Panc1 (cell line): Measurements from ENCODE around the gene ITGA4. TPM values are rescaled to one million over a fixed set of nuclear protein-coding genes. Genes with fewer than 3 reads are reported as not detected.

ENCODE experiments used
- ATAC-seq: fragments of 200-7000 bp; cut with Tn5 transposase; 2 replicates; pipeline ENCODE4 v1.9.1; 2020; ENCODE audit warnings: mild to moderate bottlenecking, moderate library complexity
- BruUV-seq: library from RNA; stranded (reverse); fragments of 400-500 nt; replicated peaks from 2 replicates; lab custom pipeline; 2021; lab: Mats Ljungman, UMichigan
- CTCF ChIA-PET: fragments of 300-600 bp; sonication (Branson Sonifier 250); formaldehyde crosslinking; loops from one replicate; lab custom pipeline; 2022; ENCODE audit warnings: antibody characterized with exemption; lab: Charles Lee
- POLR2A ChIA-PET: fragments of 300-600 bp; sonication (Branson Sonifier 250); formaldehyde crosslinking; loops from one replicate; lab custom pipeline; 2022; ENCODE audit warnings: antibody characterized with exemption; lab: Charles Lee
- DNase-seq: peaks from one replicate; pipeline ENCODE4 v3.0.0-alpha.2; 2010; ENCODE audit warnings: low read depth, low spot score
- H3K27ac ChIP-seq: 2 replicates; pipeline ENCODE4 v1.5.1; 2011; ENCODE audit warnings: mild to moderate bottlenecking, low read length, inconsistent platforms
- H3K27me3 ChIP-seq: fragments of 200-500 bp; sonication (Bioruptor generic); 2 replicates; pipeline ENCODE4 v1.6.0; 2014; ENCODE audit warnings: low read length, inconsistent platforms; ENCODE audit not compliant: control insufficient read depth, insufficient read depth
- H3K36me3 ChIP-seq: fragments of 200-500 bp; sonication (Bioruptor generic); 2 replicates; pipeline ENCODE4 v1.5.1; 2014; ENCODE audit warnings: inconsistent platforms, mild to moderate bottlenecking, low read length, moderate library complexity; ENCODE audit not compliant: control insufficient read depth, insufficient read depth
- H3K4me1 ChIP-seq: 2 replicates; pipeline ENCODE4 v1.5.1; 2011; ENCODE audit warnings: inconsistent platforms, mild to moderate bottlenecking, low read length, moderate library complexity; ENCODE audit not compliant: control insufficient read depth, insufficient read depth
- H3K4me3 ChIP-seq, 2 experiments: 2 replicates each; pipeline ENCODE4 v1.5.1; 2011 to 2012; ENCODE audit warnings: low read depth in 2 of 2, low read length in 2 of 2, mild to moderate bottlenecking in 2 of 2, inconsistent platforms in 1 of 2, moderate library complexity in 1 of 2
- H3K9me3 ChIP-seq: fragments of 200-500 bp; sonication (Bioruptor generic); 2 replicates; pipeline ENCODE4 v1.5.1; 2014; ENCODE audit warnings: low read depth, mild to moderate bottlenecking, inconsistent platforms, low read length, moderate library complexity; ENCODE audit not compliant: control insufficient read depth, insufficient read depth
- CTCF ChIP-seq: fragments of 450-650 bp; IDR thresholded peaks from 2 replicates; pipeline ENCODE4 v1.5.1; 2017; ENCODE audit warnings: mild to moderate bottlenecking
- POLR2AphosphoS5 ChIP-seq: IDR thresholded peaks from 2 replicates; pipeline ENCODE4 v1.6.1; 2012; ENCODE audit warnings: mild to moderate bottlenecking, low read depth, low read length, moderate library complexity
- REST ChIP-seq, 2 experiments: IDR thresholded peaks; 2 replicates each; pipeline ENCODE4 v1.6.1; 2011 to 2012; ENCODE audit warnings: low read depth in 2 of 2, control low read depth in 1 of 2, low read length in 1 of 2, mild to moderate bottlenecking in 1 of 2, moderate library complexity in 1 of 2; ENCODE audit not compliant: insufficient read depth in 1 of 2
- SIN3A ChIP-seq: IDR thresholded peaks from 2 replicates; pipeline ENCODE4 v1.6.1; 2012; ENCODE audit warnings: low read depth, mild to moderate bottlenecking, low read length, moderate library complexity, borderline replicate concordance; ENCODE audit not compliant: insufficient read depth
- TCF7L2 ChIP-seq: IDR thresholded peaks from 2 replicates; pipeline ENCODE4 v1.6.1; 2011; ENCODE audit warnings: mild to moderate bottlenecking, low read depth, low read length, inconsistent platforms
- in situ Hi-C: cut with HindIII; loops from 2 replicates; pipeline ENCODE4 v1.10.0; 2016; ENCODE audit warnings: low sequenced_read_pairs, low pct_unique_long_range_greater_than_20kb
- intact Hi-C: fragments of 100-400 bp; cut with micrococcal nuclease; formaldehyde crosslinking; loops from one replicate; pipeline ENCODE4 v1.10.0; 2022; ENCODE audit not compliant: unreplicated experiment
- total RNA-seq: library from RNA; stranded (reverse); gene quantifications from one replicate; pipeline ENCODE4 v1.2.1, GENCODE V29; 2021; ENCODE audit not compliant: unreplicated experiment

Gene ITGA4
- total RNA-seq, 1 experiment from 2014 or later, result 0.36 TPM

GRCh38 chr2:181515719-181516118, 58.5 kb downstream of the ITGA4 start:
- DNase-seq (no peak), ATAC-seq (no peak)
- no peak overlapping the region for H3K27ac ChIP-seq
- no peak overlapping the region for H3K4me3 ChIP-seq
- in situ Hi-C loops (no loop called here), intact Hi-C loops (no loop called here)
- H3K27me3 ChIP-seq, result no peaks in the 10 kb centered on the region; the same call in 1 of the 2 replicates
- ChIA-PET CTCF (no interaction called here), POLR2A (no interaction called here)
- H3K4me1 ChIP-seq, result no peaks in the 10 kb centered on the region
- no peaks in the 10 kb centered on the region for H3K36me3 ChIP-seq
- no peaks in the 10 kb centered on the region for H3K9me3 ChIP-seq
- TF ChIP-seq POLR2AphosphoS5 (no peak), SIN3A (no peak), REST (IDR thresholded peaks at IDR 0.05; ENCODE audit: insufficient read depth in 1 of 2, low read depth in 2 of 2, low read length in 1 of 2) (no peak), TCF7L2 (no peak), CTCF (no peak)
- no TSS peak for BruUV-seq

GRCh38 chr2:181516992-181517391, 59.8 kb downstream of the ITGA4 start:
- H3K36me3 ChIP-seq, result no peaks in the 10 kb centered on the region
- no peak overlapping the region for H3K27ac ChIP-seq
- BruUV-seq, result no TSS peak
- DNase-seq, result no peak
- no peak for TF ChIP-seq TCF7L2
- TF ChIP-seq POLR2AphosphoS5, result no peak
- TF ChIP-seq REST (IDR thresholded peaks at IDR 0.05; ENCODE audit: insufficient read depth in 1 of 2, low read depth in 2 of 2, low read length in 1 of 2), result no peak
- TF ChIP-seq SIN3A, result no peak
- no peak for TF ChIP-seq CTCF
- ChIA-PET POLR2A (no interaction called here), CTCF (no interaction called here)
- H3K9me3 ChIP-seq, result no peaks in the 10 kb centered on the region
- in situ Hi-C loops (no loop called here), intact Hi-C loops (no loop called here)
- H3K4me3 ChIP-seq, result no peak overlapping the region
- no peak for ATAC-seq
- no peaks in the 10 kb centered on the region for H3K4me1 ChIP-seq
- H3K27me3 ChIP-seq, result no peaks in the 10 kb centered on the region; the same call in 1 of the 2 replicates
